Stimulated activated CD4-positive, alpha-beta T cell treated with anti-CD3 and anti-CD28 coated beads, TNF-alpha, amount 100 ng/mL, for 4 hours (primary cell): ENCODE measurements around the gene DYRK1A.
"Not testable (repeated sequence)": the region's sequence is repeated elsewhere in the genome, so short reads cannot be mapped to it uniquely, and the experiment has no call there.

Source experiments
- DNase-seq, 3 experiments: peaks; one replicate each; pipeline ENCODE4 v3.0.0-alpha.2; 2020; ENCODE audit warnings: low read depth in 3 of 3

DYRK1A gene

GRCh38 chr21:37528150-37528937 lies 161.8 kb downstream of the DYRK1A start:
- DNase-seq: no peak

GRCh38 chr21:37529649-37530048 lies 163.1 kb downstream of the DYRK1A start:
- DNase-seq: no peak

- no peak for DNase-seq
Measured at GRCh38 chr21:37530901-37531351, 164.4 kb downstream of the DYRK1A start.

GRCh38 chr21:37531431-37531932 lies 164.9 kb downstream of the DYRK1A start:
- DNase-seq: no peak

- no peak for DNase-seq
Measured at GRCh38 chr21:37532868-37533780, 166.6 kb downstream of the DYRK1A start.

- no peak for DNase-seq
Measured at GRCh38 chr21:37534431-37534830, 167.9 kb downstream of the DYRK1A start.

GRCh38 chr21:37535130-37535529 lies 168.6 kb downstream of the DYRK1A start:
- DNase-seq: no peak

- DNase-seq: no peak
Measured at GRCh38 chr21:37535672-37536071, 169.1 kb downstream of the DYRK1A start.

- no peak for DNase-seq
Measured at GRCh38 chr21:37536616-37537278, 170.2 kb downstream of the DYRK1A start.

- no peak for DNase-seq
Measured at GRCh38 chr21:37537391-37537996, 170.9 kb downstream of the DYRK1A start.

- DNase-seq: no peak
Measured at GRCh38 chr21:37538971-37539590, 172.5 kb downstream of the DYRK1A start.

GRCh38 chr21:37541128-37541527 lies 174.6 kb downstream of the DYRK1A start:
- not testable (repeated sequence) for DNase-seq

- DNase-seq: no peak
Measured at GRCh38 chr21:37542512-37542911, 175.9 kb downstream of the DYRK1A start.

GRCh38 chr21:37546299-37546908 lies 179.8 kb downstream of the DYRK1A start:
- no peak for DNase-seq

- DNase-seq: no peak
Measured at GRCh38 chr21:37546949-37547614, 180.5 kb downstream of the DYRK1A start.

GRCh38 chr21:37547615-37548200 lies 181.1 kb downstream of the DYRK1A start:
- no peak for DNase-seq

- DNase-seq: no peak
Measured at GRCh38 chr21:37548521-37548981, 182.0 kb downstream of the DYRK1A start.

GRCh38 chr21:37549730-37550129 lies 183.2 kb downstream of the DYRK1A start:
- not testable (repeated sequence) for DNase-seq

- no peak for DNase-seq
Measured at GRCh38 chr21:37550157-37550556, 183.6 kb downstream of the DYRK1A start.
